GM12873 (cell line): ENCODE measurements around the gene STRN3.
A peak's percentile ranks its signal among the peaks of the same experiment; 100 is the strongest.

Source experiments
- TF ChIP-seq, protein P1 (sequence below): IDR thresholded peaks from 2 replicates; pipeline ENCODE4 v1.5.1; 2012; ENCODE audit warnings: low read depth, mild to moderate bottlenecking, moderate library complexity, low read length, control low read depth; ENCODE audit not compliant: insufficient read depth; ENCODE audit errors: missing control alignments

Gene STRN3

DNA sequence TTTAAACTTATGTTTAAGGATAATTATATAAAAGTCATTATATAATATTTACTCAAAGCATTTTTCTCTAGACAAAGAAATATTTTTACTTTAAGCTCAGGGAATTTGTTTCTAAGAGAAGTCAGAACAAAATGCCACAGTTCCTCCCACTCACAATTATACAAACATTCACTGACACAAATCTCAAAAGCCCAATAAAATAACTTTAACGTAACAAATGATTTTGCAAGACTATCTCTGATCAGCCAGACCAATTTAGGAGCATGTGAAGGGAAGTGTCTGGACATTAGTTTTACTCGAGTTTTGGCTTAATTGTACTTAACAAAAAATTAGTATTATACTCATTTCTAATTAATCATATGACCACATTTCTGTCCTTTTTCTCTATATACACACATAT, 110.6 kb downstream of the STRN3 start:
- TF ChIP-seq, protein P1, sequence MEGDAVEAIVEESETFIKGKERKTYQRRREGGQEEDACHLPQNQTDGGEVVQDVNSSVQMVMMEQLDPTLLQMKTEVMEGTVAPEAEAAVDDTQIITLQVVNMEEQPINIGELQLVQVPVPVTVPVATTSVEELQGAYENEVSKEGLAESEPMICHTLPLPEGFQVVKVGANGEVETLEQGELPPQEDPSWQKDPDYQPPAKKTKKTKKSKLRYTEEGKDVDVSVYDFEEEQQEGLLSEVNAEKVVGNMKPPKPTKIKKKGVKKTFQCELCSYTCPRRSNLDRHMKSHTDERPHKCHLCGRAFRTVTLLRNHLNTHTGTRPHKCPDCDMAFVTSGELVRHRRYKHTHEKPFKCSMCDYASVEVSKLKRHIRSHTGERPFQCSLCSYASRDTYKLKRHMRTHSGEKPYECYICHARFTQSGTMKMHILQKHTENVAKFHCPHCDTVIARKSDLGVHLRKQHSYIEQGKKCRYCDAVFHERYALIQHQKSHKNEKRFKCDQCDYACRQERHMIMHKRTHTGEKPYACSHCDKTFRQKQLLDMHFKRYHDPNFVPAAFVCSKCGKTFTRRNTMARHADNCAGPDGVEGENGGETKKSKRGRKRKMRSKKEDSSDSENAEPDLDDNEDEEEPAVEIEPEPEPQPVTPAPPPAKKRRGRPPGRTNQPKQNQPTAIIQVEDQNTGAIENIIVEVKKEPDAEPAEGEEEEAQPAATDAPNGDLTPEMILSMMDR, result no peak

DNA sequence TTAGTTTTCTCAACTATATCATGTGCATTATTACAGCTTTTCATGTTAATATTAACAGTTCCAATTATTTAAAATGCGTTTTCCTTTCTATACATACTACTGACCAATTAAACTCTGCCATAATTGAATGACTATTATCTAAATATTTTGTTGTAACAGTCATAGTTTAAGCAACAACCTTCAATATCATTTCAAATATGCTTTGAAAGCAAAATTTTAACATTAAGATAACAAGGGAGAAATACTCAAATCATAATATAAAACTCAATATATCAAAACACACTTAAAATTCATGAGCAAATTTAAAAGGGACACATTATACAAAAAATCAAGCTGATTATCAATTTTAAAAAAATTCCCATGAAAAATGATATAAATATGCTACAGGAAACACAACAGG, 111.4 kb downstream of the STRN3 start:
- TF ChIP-seq, protein P1, result no peak

DNA sequence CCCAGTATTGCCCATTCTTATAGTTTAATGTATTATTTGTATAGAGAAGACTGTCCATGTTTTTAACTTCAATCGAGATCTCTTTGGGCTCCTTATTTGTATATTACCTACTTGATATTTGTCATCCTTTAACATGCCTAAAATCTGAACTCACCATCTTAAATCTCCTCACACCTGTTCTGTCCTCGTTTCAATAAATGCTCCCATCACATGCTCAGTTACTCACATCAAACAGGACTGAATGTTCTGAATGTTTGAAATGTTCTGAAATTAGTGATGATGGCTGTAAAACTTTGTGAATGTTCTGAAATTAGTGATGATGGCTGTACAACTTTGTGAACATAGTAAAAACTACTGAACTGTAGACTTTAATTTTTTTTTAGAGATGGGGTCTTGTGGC, 117.4 kb downstream of the STRN3 start:
- TF ChIP-seq, protein P1, result no peak

DNA sequence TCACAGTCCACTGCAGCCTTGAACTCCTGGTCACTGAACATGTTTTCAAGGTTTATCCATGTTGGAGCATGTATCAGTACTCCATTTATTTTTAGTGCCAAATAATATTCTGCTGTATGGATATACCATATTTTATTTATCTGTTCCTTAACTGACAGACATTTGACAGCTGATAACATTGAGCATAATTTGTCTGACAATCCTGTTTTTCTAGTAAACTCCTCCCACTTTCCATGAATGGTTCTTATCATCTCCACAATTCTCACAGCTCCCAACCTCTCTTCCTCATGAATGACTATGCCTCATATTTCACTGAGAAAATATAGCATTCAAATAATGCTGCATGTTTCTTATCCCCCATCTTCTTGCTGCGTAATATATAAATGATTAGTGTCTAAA, 118.5 kb downstream of the STRN3 start:
- TF ChIP-seq, protein P1, result no peak

DNA sequence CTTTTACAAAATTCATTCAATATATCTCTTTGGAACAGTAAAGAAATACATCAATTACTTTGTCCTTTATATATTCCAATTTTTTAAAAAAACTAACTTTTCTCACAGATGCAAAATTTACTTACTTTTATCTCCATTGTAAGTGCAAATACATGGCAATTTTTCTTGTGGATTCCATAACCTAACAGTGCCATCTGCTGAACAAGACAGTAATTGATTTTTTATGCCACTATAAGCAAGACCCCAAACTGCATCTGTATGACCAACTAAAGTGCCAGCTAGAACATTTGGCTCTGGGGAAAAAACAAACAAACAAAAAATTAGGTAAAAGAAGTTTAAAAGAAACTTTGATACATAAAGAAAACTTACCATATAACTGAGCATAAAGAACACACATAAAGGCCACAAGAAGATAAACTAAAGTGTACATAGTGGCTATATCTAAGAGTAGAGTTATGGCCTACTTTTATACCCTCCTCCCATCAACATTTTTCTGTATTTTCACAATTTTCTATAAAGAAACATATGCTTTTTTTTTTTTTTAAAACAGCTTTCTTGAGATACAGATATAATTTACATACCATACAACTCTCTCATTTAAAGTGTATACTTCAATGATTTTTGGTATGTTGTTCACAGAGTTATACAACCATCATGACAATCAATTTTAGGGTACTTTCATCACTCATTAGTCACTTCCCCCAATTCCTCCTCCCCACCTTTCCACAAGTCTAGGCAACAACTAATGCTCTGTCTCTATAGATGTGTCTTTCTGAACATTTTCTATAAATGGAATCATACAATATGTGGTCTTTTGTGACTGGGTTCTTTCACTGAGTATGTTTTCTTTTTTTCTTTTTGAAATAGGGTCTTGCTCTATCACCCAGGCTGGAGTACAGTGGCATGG, 119.2 kb downstream of the STRN3 start:
- TF ChIP-seq, protein P1, result peak; percentile 38

DNA sequence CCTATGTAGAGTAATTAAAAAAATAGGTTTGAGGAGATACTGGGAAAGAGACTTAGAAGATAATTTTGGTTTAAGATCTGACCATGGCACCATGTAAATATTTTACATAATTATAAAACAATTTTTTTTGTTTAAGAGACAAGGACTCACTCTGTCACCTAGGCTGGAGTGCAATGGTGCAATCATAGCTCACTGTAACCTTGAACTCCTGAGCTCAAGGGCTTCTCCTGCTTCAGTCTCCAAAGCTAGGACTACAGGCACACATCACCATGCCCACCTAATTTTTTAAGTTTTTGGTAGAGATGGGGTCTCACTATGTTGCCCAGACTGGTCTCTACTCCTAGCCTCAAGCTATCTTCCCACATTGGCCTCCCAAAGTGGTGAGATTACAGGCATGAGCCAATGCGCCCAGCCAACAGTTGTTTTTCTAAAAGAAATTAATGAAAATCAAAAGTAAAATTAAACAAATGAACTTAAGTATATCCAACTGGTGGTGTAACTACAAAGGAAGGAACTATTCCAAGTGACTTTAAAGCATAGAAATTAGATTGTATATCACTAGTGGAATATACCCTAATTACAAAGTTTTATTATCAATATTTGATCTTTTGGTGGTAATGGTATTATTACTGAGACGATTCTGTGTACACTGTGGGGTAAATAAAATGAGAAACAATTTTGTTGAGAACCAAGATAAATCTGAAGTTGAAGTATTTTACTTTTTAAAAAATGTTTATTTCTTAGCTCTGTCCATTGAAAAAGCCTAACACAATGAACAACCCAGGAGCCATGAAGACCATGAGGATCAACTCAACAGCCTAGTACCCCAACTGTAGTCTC, 122.7 kb downstream of the STRN3 start:
- TF ChIP-seq, protein P1, result no peak

DNA sequence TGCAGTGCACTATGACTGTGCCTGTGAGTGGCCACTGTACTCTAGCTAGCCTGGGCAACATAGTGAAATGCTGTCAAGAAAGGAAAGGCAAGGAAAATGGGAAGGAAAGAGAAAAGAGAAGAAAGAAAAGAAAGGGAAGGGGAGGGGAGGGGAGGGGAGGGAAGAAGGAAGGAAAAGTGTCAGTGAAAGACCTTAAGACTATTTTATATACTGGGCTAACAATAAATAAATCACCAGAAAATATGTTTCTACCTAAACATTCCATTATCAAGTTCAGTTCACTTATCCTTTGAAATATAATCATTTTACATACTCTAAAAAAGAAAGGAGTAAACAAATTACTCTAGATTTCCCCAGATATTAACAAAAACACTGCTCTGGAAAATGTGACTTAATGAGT, 129.7 kb downstream of the STRN3 start:
- TF ChIP-seq, protein P1, result no peak
